Transverse colon (tissue), 4 donors: Measurements from ENCODE around the gene CENATAC.

Experiments
- EP300 ChIP-seq: sonication (generic); formaldehyde crosslinking; IDR thresholded peaks from one replicate; pipeline ENCODE4 v1.6.1; 2017; ENCODE audit warnings: antibody characterized with exemption, low read depth
- POLR2A ChIP-seq: fragments of 450-650 bp; IDR thresholded peaks from one replicate; pipeline ENCODE4 v1.6.1; 2016; ENCODE audit warnings: antibody characterized with exemption, mild to moderate bottlenecking, moderate library complexity
- POLR2AphosphoS5 ChIP-seq, 3 donors: sonication (generic); formaldehyde crosslinking; IDR thresholded peaks; one replicate each; pipeline ENCODE4 v1.6.1; 2016; ENCODE audit warnings: antibody characterized with exemption in 3 of 3
- TF ChIP-seq, protein P1 (sequence below), 5 experiments: fragments of 200-600 bp in 3 of 5; fragments of 450-650 bp in 2 of 5; sonication (generic) in 3 of 5; IDR thresholded peaks; 1 replicate in 2 of 5; 2 replicates in 3 of 5; pipeline ENCODE4 v1.5.1; 2016 to 2017; ENCODE audit warnings: antibody characterized with exemption in 5 of 5, inconsistent platforms in 3 of 5, mild to moderate bottlenecking in 2 of 5, moderate library complexity in 1 of 5

- TF ChIP-seq, protein P1, sequence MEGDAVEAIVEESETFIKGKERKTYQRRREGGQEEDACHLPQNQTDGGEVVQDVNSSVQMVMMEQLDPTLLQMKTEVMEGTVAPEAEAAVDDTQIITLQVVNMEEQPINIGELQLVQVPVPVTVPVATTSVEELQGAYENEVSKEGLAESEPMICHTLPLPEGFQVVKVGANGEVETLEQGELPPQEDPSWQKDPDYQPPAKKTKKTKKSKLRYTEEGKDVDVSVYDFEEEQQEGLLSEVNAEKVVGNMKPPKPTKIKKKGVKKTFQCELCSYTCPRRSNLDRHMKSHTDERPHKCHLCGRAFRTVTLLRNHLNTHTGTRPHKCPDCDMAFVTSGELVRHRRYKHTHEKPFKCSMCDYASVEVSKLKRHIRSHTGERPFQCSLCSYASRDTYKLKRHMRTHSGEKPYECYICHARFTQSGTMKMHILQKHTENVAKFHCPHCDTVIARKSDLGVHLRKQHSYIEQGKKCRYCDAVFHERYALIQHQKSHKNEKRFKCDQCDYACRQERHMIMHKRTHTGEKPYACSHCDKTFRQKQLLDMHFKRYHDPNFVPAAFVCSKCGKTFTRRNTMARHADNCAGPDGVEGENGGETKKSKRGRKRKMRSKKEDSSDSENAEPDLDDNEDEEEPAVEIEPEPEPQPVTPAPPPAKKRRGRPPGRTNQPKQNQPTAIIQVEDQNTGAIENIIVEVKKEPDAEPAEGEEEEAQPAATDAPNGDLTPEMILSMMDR (IDR thresholded peaks at IDR 0.05) = no peak
- TF ChIP-seq POLR2AphosphoS5 (IDR thresholded peaks at IDR 0.05) = no peak
- TF ChIP-seq POLR2A = no peak
- no peak for TF ChIP-seq EP300
These were observed 21.9 kb upstream of the CENATAC start for GRCh38 chr11:118975771-118976709.
